Measurements from ENCODE around the gene TM2D1. TPM values are rescaled to one million over a fixed set of nuclear protein-coding genes. Genes with fewer than 3 reads are reported as not detected.
"Not testable (repeated sequence)": the region's sequence is repeated elsewhere in the genome, so short reads cannot be mapped to it uniquely, and the experiment has no call there.

Gene TM2D1
- total RNA-seq, 4 donors from 2014 or later: 25.5 to 51.9 (median 36.2) TPM

DNA sequence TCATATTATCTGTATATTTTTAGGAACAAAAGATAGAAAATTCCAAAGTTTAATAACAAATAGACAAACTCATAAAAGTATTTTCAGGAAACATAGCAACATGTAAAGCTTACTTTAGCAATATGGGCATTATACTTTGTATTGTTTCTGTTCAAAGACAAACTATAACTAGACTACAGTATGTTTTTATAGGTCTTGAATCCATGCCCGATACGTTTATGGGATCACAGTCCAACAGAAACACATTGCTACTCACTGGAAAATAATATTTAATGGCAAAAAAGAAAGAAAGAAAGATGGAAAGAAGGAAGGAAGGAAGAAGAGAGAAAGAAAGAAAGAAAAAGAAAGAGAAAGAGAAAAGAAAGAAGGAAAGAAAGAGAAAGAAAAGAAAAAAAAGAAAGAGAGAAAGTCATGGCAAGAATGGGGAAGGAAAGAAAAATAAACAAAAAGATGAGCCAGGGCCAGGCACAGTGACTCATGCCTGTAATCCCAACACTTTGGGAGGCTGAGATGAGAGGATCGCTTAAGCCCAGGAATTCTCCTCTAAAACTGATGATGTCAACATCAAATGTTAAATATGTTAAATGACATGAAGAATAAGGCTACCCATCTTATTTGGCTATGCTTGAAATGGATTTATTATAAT lies 32.7 kb downstream of the TM2D1 start:
- H3K36me3 ChIP-seq: peaks cover 0 to 49% (median 0%) of the 10 kb centered on the region in 3 donors
- intact Hi-C loops (cut with DNase I): no loop called here
- WGBS, 2 donors: 42 to 43% methylated on average over 3 of the region's 3 CpGs
- H3K9me3 ChIP-seq: no peaks in the 10 kb centered on the region
- H3K4me3 ChIP-seq: no peak overlapping the region
- H3K4me1 ChIP-seq: peaks cover 0 to 8% (median 0%) of the 10 kb centered on the region in 3 donors
- DNase-seq: no peak
- TF ChIP-seq POLR2A (IDR thresholded peaks at IDR 0.05): no peak
- TF ChIP-seq, protein P1, sequence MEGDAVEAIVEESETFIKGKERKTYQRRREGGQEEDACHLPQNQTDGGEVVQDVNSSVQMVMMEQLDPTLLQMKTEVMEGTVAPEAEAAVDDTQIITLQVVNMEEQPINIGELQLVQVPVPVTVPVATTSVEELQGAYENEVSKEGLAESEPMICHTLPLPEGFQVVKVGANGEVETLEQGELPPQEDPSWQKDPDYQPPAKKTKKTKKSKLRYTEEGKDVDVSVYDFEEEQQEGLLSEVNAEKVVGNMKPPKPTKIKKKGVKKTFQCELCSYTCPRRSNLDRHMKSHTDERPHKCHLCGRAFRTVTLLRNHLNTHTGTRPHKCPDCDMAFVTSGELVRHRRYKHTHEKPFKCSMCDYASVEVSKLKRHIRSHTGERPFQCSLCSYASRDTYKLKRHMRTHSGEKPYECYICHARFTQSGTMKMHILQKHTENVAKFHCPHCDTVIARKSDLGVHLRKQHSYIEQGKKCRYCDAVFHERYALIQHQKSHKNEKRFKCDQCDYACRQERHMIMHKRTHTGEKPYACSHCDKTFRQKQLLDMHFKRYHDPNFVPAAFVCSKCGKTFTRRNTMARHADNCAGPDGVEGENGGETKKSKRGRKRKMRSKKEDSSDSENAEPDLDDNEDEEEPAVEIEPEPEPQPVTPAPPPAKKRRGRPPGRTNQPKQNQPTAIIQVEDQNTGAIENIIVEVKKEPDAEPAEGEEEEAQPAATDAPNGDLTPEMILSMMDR (IDR thresholded peaks at IDR 0.05): no peak
- H3K27me3 ChIP-seq: no peaks in the 10 kb centered on the region
- H3K27ac ChIP-seq: peak overlapping the region in 2 of 4 donors; percentile 31 to 46

DNA sequence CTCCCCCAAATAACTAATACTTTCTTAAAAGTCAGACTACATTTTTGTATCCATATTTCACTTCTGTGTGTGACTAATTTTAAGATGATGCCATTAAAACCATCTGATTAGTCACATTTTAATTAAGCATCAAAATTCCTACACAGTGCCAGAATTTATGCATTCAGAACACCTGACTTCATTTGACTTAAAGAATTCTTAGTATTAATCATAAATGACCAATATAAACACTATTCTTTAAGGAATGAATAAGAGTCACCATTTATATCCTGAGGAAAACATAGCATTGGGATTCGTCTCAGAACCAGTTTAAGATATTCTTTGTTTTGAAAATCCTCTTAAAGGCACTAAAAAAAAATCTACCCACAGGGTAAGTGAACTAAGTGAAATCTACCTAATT lies 37.0 kb downstream of the TM2D1 start:
- Histone ChIP-seq H3K9me3 (no peaks in the 10 kb centered on the region), H3K4me1 (peaks cover 0 to 8% (median 0%) of the 10 kb centered on the region in 3 donors), H3K27me3 (no peaks in the 10 kb centered on the region), H3K4me3 (no peak overlapping the region), H3K27ac (no peak overlapping the region), H3K36me3 (peaks cover 0 to 50% (median 2%) of the 10 kb centered on the region in 3 donors)
- TF ChIP-seq POLR2A (IDR thresholded peaks at IDR 0.05): no peak
- TF ChIP-seq, protein P1 (IDR thresholded peaks at IDR 0.05): no peak
- intact Hi-C loops (cut with DNase I): no loop called here
- DNase-seq: no peak
- 43 to 45% methylated on average over 1 of the region's 1 CpG for WGBS, 2 donors

GRCh38 chr1:61682891-61683290 lies 42.0 kb downstream of the TM2D1 start:
- H3K27me3 ChIP-seq: no peaks in the 10 kb centered on the region
- H3K4me1 ChIP-seq: peaks cover 0 to 19% (median 3%) of the 10 kb centered on the region in 3 donors
- 77 to 85% methylated on average over 3 of the region's 3 CpGs for WGBS, 2 donors
- peaks cover 0 to 68% (median 7%) of the 10 kb centered on the region in 3 donors for H3K36me3 ChIP-seq
- no peak overlapping the region for H3K4me3 ChIP-seq
- TF ChIP-seq POLR2A (IDR thresholded peaks at IDR 0.05): no peak
- TF ChIP-seq, protein P1 (IDR thresholded peaks at IDR 0.05): no peak
- no peak for DNase-seq
- intact Hi-C loops (cut with DNase I): no loop called here
- H3K27ac ChIP-seq: no peak overlapping the region
- H3K9me3 ChIP-seq: no peaks in the 10 kb centered on the region

GRCh38 chr1:61680500-61680899 lies 44.4 kb downstream of the TM2D1 start:
- peak overlapping the region in 1 of 4 donors; percentile 3 for H3K27ac ChIP-seq
- intact Hi-C loops (cut with DNase I): no loop called here
- TF ChIP-seq POLR2A (IDR thresholded peaks at IDR 0.05): no peak
- TF ChIP-seq, protein P1 (IDR thresholded peaks at IDR 0.05): no peak
- H3K4me1 ChIP-seq: peaks cover 0 to 19% (median 3%) of the 10 kb centered on the region in 3 donors
- no peaks in the 10 kb centered on the region for H3K9me3 ChIP-seq
- H3K4me3 ChIP-seq: no peak overlapping the region
- H3K27me3 ChIP-seq: no peaks in the 10 kb centered on the region
- WGBS, 2 donors: 36 to 39% methylated on average over 2 of the region's 2 CpGs
- H3K36me3 ChIP-seq: peaks cover 0 to 48% (median 6%) of the 10 kb centered on the region in 3 donors
- no peak for DNase-seq

DNA sequence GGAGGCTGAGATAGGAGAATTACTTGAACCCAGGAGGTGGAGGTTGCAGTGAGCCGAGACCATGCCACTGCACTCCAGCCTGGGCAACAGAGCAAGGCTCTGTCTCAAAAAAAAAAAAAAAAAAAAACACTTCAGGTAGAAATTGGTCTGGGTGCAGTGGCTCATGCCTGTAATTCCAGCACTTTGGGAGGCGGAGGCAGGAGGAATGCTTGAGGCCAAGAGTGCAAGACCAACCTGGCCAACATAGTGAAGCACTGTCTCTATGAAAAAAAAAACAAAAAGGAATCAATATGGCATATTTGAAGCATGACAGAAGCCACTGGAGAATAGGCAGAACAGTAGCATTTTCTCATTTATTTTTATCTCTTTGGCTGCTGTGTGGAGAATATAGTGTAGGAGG lies 48.1 kb downstream of the TM2D1 start:
- 96 to 97% methylated on average over 2 of the region's 2 CpGs for WGBS, 2 donors

More for the DNA sequence above, 48.1 kb downstream of the TM2D1 start:
- H3K27me3 ChIP-seq; H3K27ac ChIP-seq; intact Hi-C loops (cut with DNase I); H3K9me3 ChIP-seq; H3K4me3 ChIP-seq; DNase-seq: not testable (repeated sequence)
- Histone ChIP-seq H3K4me1 (peaks cover 0 to 19% (median 3%) of the 10 kb centered on the region in 3 donors), H3K36me3 (peaks cover 0 to 23% (median 0%) of the 10 kb centered on the region in 3 donors)

Measured in esophagus squamous epithelium (tissue), 5 donors.